A673 (cell line): ENCODE data around the gene OR56A5. TPM values are rescaled to one million over a fixed set of nuclear protein-coding genes. Genes with fewer than 3 reads are reported as not detected.
"Not testable (repeated sequence)": the region's sequence is repeated elsewhere in the genome, so short reads cannot be mapped to it uniquely, and the experiment has no call there.

Source experiments
- BruUV-seq: library from RNA; stranded (reverse); fragments of 400-500 nt; replicated peaks from 2 replicates; lab custom pipeline; 2021; lab: Mats Ljungman, UMichigan
- CTCF ChIA-PET: fragments of 300-600 bp; sonication (Branson Sonifier 250); formaldehyde crosslinking; loops from one replicate; lab custom pipeline; 2022; ENCODE audit warnings: antibody characterized with exemption; lab: Charles Lee
- POLR2A ChIA-PET: fragments of 300-600 bp; sonication (Branson Sonifier 250); formaldehyde crosslinking; loops from one replicate; lab custom pipeline; 2022; ENCODE audit warnings: antibody characterized with exemption; ENCODE audit not compliant: low non-redundant PET; lab: Charles Lee
- DNase-seq: peaks from one replicate; pipeline ENCODE4 v3.0.0-alpha.2; 2015; ENCODE audit warnings: low spot score
- H3K27ac ChIP-seq: fragments of 200-600 bp; sonication (generic); 2 replicates; pipeline ENCODE4 v1.5.1; 2016; ENCODE audit warnings: mixed run types, low read depth, mild to moderate bottlenecking, mixed read lengths, antibody characterized with exemption, low read length; ENCODE audit not compliant: poor library complexity, severe bottlenecking
- H3K27me3 ChIP-seq: fragments of 200-600 bp; sonication (generic); replicated peaks from 2 replicates; pipeline ENCODE4 v1.6.1; 2017; ENCODE audit warnings: mixed run types, low read depth, mild to moderate bottlenecking, mixed read lengths, antibody characterized with exemption, low read length; ENCODE audit not compliant: insufficient read depth, poor library complexity
- H3K36me3 ChIP-seq: fragments of 200-600 bp; sonication (generic); 2 replicates; pipeline ENCODE4 v1.6.1; 2016; ENCODE audit warnings: mixed run types, mild to moderate bottlenecking, mixed read lengths, antibody characterized with exemption, low read length; ENCODE audit not compliant: insufficient read depth, poor library complexity, severe bottlenecking
- H3K4me1 ChIP-seq: fragments of 200-600 bp; sonication (generic); 2 replicates; pipeline ENCODE4 v1.6.1; 2017; ENCODE audit warnings: mixed run types, mild to moderate bottlenecking, mixed read lengths, antibody characterized with exemption, low read length; ENCODE audit not compliant: insufficient read depth, poor library complexity, severe bottlenecking
- H3K4me3 ChIP-seq: fragments of 200-600 bp; sonication (generic); 2 replicates; pipeline ENCODE4 v1.5.1; 2016; ENCODE audit warnings: low read depth, mixed run types, mild to moderate bottlenecking, mixed read lengths, low read length; ENCODE audit not compliant: poor library complexity, severe bottlenecking
- H3K9me3 ChIP-seq: fragments of 200-600 bp; sonication (generic); 2 replicates; pipeline ENCODE4 v1.6.1; 2016; ENCODE audit warnings: mixed run types, low read depth, mild to moderate bottlenecking, mixed read lengths, antibody characterized with exemption, low read length; ENCODE audit not compliant: poor library complexity, severe bottlenecking
- EZH2 ChIP-seq: fragments of 200-600 bp; sonication (generic); IDR thresholded peaks from 2 replicates; pipeline ENCODE4 v1.6.1; 2017; ENCODE audit warnings: borderline replicate concordance, low read depth, mild to moderate bottlenecking, mixed read lengths, antibody characterized with exemption, low read length; ENCODE audit not compliant: poor library complexity, severe bottlenecking
- intact Hi-C: fragments of 100-400 bp; cut with micrococcal nuclease; formaldehyde crosslinking; loops from one replicate; pipeline ENCODE4 v1.10.0; 2022; ENCODE audit not compliant: unreplicated experiment
- total RNA-seq: library from RNA; stranded (reverse); gene quantifications from 2 replicates; pipeline ENCODE4 v1.2.3, GENCODE V29; 2021
- TF ChIP-seq, protein P1 (sequence below): fragments of 300-800, 200-600 bp; sonication (generic); conservative IDR thresholded peaks from 2 replicates; pipeline ENCODE4 v1.5.1; 2017; ENCODE audit warnings: low read depth, mild to moderate bottlenecking, antibody characterized with exemption, low read length, moderate library complexity, mixed read lengths

Gene OR56A5
- total RNA-seq, 1 experiment from 2014 or later, result not detected

DNA sequence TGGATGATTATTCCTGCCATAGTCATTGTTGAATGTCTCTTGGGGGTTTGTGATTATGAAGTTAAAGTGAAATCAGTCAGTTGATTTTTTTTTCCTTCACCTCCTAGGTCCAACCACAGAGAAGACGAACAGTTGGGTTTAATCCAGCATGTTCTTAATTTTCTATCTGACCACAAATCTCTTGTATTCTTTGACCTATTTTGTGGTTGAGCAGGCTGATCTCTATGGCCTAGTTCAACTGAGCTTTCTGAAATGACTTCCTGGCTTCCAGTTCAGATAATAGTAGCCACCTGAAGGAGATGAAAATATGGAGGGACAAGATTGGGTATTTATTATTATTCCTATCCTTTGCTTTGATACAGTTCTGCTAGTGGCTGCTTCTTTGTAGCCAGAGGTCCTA lies 5.2 kb upstream of the OR56A5 start:
- BruUV-seq, result no TSS peak
- POLR2A ChIA-PET, result no interaction called here

DNA sequence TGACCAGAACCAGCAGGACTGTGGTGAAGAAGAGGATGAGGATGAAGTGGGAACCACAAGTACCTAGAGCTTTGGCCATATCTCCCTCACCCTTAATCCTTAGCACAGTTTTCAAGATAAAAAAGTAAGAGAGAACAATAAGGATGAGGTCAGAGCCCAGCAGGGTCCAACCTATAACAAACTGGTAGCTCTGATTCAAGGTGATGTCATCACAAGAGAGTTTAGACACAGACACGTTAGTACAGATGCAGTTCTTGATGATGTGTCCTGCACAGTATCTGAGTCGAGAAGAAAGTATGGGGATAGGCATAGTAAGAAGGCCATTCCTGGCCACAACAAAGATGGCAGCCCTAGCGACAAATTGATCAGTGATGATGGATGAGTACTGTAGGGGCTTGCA lies 586 bp downstream of the OR56A5 start:
- H3K36me3 ChIP-seq, result no peaks in the 10 kb centered on the region
- POLR2A ChIA-PET, result no interaction called here
- TF ChIP-seq EZH2, result no peak
- TF ChIP-seq, protein P1, sequence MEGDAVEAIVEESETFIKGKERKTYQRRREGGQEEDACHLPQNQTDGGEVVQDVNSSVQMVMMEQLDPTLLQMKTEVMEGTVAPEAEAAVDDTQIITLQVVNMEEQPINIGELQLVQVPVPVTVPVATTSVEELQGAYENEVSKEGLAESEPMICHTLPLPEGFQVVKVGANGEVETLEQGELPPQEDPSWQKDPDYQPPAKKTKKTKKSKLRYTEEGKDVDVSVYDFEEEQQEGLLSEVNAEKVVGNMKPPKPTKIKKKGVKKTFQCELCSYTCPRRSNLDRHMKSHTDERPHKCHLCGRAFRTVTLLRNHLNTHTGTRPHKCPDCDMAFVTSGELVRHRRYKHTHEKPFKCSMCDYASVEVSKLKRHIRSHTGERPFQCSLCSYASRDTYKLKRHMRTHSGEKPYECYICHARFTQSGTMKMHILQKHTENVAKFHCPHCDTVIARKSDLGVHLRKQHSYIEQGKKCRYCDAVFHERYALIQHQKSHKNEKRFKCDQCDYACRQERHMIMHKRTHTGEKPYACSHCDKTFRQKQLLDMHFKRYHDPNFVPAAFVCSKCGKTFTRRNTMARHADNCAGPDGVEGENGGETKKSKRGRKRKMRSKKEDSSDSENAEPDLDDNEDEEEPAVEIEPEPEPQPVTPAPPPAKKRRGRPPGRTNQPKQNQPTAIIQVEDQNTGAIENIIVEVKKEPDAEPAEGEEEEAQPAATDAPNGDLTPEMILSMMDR, result no peak
- H3K27ac ChIP-seq, result no peak overlapping the region
- H3K4me1 ChIP-seq, result no peaks in the 10 kb centered on the region
- H3K27me3 ChIP-seq, result peaks cover 4% of the 10 kb centered on the region
- intact Hi-C loops, result no loop called here
- no peaks in the 10 kb centered on the region for H3K9me3 ChIP-seq
- no peak overlapping the region for H3K4me3 ChIP-seq
- no TSS peak for BruUV-seq
- CTCF ChIA-PET, result no interaction called here
- no peak for DNase-seq

More for the DNA sequence above, 5.2 kb upstream of the OR56A5 start:
- DNase-seq, result no peak
- no peaks in the 10 kb centered on the region for H3K9me3 ChIP-seq
- H3K27me3 ChIP-seq, result peaks cover 4% of the 10 kb centered on the region
- CTCF ChIA-PET, result no interaction called here
- intact Hi-C loops, result no loop called here
- no peak for TF ChIP-seq EZH2
- TF ChIP-seq, protein P1, result no peak
- no peak overlapping the region for H3K4me3 ChIP-seq
- no peak overlapping the region for H3K27ac ChIP-seq
- H3K4me1 ChIP-seq, result no peaks in the 10 kb centered on the region
- no peaks in the 10 kb centered on the region for H3K36me3 ChIP-seq

DNA sequence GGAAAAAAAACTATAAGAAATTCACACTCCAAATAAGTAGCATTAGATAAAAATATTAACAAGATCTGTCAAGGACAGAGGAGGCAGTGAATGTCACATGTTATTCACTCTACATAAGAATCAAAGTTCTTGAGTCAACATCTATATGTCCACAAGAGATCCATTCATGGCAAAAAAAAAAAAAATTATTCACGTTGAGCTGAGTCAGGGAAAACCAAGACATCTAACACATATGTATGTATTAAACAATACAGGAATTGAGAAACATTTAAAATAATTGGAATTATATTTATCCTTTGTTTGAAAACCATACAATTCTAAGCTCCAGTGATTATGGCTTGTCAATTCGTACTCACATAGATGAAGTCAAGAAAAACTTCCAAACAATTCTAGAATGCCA lies 1.3 kb downstream of the OR56A5 start:
- no peaks in the 10 kb centered on the region for H3K9me3 ChIP-seq
- H3K4me1 ChIP-seq, result no peaks in the 10 kb centered on the region
- no peak overlapping the region for H3K4me3 ChIP-seq
- peaks cover 4% of the 10 kb centered on the region for H3K27me3 ChIP-seq
- no TSS peak for BruUV-seq
- POLR2A ChIA-PET, result interaction anchor here (0.7 kb wide), 1 partner anchor 1856 kb away, joined by 6 read pairs; no protein-coding TSS in a partner anchor
- TF ChIP-seq, protein P1, result no peak
- no peak for TF ChIP-seq EZH2
- intact Hi-C loops, result no loop called here
- no peaks in the 10 kb centered on the region for H3K36me3 ChIP-seq
- no peak for DNase-seq
- CTCF ChIA-PET, result no interaction called here
- no peak overlapping the region for H3K27ac ChIP-seq

DNA sequence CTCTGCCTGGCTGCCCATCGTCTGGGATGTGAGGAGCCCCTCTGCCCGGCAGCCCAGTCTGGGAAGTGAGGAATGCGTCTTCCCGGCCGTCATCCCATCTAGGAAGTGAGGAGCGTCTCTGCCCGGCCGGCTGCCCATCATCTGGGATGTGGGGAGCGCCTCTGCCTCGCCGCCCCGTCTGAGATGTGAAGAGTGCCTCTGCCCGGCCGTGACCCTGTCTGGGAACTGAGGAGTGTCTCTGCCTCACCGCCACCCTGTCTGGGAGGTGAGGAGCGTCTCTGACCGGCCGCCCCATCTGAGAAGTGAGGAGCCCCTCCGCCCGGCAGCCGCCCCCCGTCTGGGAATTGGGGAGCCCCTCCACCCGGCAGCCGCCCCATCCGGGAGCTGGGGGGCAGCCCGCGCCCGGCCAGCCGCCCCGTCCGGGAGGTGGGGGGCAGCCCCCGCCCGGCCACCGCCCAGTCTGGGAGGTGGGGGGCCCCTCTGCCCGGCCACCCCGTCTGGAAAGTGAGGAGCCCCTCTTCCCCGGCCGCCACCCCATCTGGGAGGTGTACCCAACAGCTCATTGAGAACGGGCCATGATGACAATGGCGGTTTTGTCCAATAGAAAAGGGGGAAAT lies 7.5 kb downstream of the OR56A5 start:
- H3K27ac ChIP-seq, intact Hi-C loops, POLR2A ChIA-PET, H3K4me3 ChIP-seq, H3K36me3 ChIP-seq, DNase-seq, H3K9me3 ChIP-seq, CTCF ChIA-PET, H3K4me1 ChIP-seq, BruUV-seq, H3K27me3 ChIP-seq: not testable (repeated sequence)
